Coronary artery (tissue), 2 donors: ENCODE results near the gene LTBP3.

Experiments used
- DNase-seq: peaks from one replicate; pipeline ENCODE4 v3.0.0-alpha.2; 2017; ENCODE audit warnings: low spot score
- H3K27ac ChIP-seq, 2 donors: fragments of 200-600 bp; sonication (generic); one replicate each; pipeline ENCODE4 v1.5.1; 2016 to 2019
- H3K4me3 ChIP-seq: fragments of 200-600 bp; sonication (generic); 2 replicates; pipeline ENCODE4 v1.5.1; 2016; ENCODE audit warnings: mild to moderate bottlenecking, moderate library complexity
- TF ChIP-seq, protein P1 (sequence below): fragments of 200-600 bp; sonication (generic); IDR thresholded peaks from one replicate; pipeline ENCODE4 v1.5.1; 2019; ENCODE audit warnings: antibody characterized with exemption

The LTBP3 gene

DNA sequence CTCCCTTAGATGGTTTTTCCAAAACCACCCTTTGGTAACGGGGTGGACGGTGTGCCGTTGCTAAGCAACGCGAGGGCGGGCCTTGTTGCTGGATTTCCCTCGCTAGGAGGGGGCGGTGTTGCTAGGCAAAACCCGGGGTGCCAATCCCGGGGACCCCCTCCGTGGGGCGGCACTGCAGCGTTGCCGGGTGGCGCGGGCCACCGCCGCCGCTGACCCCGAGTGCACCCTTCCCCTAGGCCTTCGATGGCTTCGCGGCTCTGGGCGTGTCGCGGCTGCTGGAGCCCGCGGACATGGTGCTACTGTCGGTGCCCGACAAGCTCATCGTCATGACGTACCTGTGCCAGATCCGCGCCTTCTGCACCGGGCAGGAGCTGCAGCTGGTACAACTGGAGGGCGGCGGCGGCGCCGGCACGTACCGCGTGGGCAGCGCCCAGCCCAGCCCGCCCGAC, 26.6 kb upstream of the LTBP3 start:
- no peak overlapping the region for H3K4me3 ChIP-seq
- TF ChIP-seq, protein P1, sequence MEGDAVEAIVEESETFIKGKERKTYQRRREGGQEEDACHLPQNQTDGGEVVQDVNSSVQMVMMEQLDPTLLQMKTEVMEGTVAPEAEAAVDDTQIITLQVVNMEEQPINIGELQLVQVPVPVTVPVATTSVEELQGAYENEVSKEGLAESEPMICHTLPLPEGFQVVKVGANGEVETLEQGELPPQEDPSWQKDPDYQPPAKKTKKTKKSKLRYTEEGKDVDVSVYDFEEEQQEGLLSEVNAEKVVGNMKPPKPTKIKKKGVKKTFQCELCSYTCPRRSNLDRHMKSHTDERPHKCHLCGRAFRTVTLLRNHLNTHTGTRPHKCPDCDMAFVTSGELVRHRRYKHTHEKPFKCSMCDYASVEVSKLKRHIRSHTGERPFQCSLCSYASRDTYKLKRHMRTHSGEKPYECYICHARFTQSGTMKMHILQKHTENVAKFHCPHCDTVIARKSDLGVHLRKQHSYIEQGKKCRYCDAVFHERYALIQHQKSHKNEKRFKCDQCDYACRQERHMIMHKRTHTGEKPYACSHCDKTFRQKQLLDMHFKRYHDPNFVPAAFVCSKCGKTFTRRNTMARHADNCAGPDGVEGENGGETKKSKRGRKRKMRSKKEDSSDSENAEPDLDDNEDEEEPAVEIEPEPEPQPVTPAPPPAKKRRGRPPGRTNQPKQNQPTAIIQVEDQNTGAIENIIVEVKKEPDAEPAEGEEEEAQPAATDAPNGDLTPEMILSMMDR, result no peak
- no peak for DNase-seq
- H3K27ac ChIP-seq, result peak overlapping the region in 1 of 2 donors; percentile 91

DNA sequence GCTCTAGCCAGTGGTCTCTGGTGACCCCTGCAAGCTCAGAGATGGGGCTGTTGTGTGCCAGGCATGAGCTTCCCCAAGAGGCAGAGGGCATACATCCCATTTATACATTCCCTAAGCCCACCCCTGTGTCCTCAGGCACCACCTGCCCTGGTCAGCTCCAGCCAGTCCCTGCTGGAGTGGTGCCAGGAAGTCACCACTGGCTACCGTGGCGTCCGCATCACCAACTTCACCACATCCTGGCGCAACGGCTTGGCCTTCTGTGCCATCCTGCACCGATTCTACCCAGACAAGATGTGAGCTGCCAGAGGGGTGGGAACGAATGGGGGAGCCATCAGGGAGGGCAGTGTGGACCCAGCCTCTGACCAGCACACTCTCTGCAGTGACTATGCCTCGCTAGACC, 25.9 kb upstream of the LTBP3 start:
- TF ChIP-seq, protein P1, result no peak
- DNase-seq, result no peak
- Histone ChIP-seq H3K27ac (peak overlapping the region in 1 of 2 donors; percentile 25), H3K4me3 (no peak overlapping the region)

DNA sequence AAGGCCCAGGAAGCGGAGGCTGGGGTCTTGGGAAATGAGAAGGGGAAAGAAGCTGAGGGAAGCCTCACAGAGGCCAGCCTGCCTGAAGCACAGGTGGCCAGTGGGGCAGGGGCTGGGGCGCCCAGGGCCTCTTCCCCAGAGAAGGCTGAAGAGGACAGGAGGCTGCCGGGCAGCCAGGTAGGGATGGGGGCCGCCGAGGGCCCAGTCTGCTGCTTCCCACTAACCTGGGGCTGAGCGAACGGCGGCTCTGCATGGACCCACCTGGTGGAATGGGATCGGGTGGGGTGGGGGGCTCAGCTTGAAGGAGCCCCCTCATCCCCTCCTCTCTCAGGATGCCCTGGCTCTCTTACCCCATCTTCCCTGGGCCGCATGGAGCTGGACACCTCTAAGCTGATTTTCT, 25.4 kb upstream of the LTBP3 start:
- DNase-seq, result no peak
- Histone ChIP-seq H3K4me3 (no peak overlapping the region), H3K27ac (peak overlapping the region in 1 of 2 donors; percentile 25)
- TF ChIP-seq, protein P1, result no peak

DNA sequence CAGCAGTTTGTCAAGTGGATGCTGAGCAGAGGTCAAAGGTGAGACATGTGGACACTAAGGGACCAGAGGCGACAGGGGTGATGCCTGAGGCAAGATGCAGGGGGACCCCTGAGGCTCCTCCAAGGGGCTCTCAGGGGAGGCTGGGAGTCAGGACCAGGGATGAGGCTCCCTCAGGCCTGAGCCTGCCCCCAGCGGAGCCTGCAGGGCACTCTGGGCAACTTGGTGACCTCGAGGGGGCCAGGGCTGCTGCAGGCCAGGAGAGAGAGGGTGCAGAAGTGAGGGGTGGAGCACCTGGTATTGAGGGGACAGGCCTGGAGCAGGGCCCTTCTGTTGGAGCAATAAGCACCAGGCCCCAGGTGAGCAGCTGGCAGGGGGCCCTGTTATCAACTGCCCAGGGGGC, 23.8 kb upstream of the LTBP3 start:
- Histone ChIP-seq H3K4me3 (no peak overlapping the region), H3K27ac (peak overlapping the region; percentile 13 to 33)
- DNase-seq, result no peak
- TF ChIP-seq, protein P1, result no peak

DNA sequence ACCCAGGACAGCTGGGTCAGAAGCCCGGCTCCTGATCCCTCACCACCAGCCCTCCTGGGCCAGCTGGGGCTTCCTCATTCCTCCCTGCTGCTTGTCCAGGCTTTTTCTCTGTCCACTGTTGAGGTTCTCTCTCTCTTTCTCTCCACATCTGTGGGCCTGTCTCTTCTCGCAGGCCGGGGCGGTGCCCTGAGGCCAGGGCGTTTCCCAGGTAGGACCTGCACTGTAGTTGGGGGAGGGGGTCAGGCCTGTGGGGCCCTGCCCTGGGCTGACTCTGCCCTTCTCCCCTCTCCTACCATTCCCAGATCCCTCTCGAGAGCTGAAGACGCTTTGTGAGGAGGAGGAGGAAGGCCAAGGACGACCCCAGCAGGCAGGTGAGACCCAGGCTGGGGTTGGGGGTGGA, 22.6 kb upstream of the LTBP3 start:
- Histone ChIP-seq H3K4me3 (no peak overlapping the region), H3K27ac (peak overlapping the region; percentile 15 to 33)
- no peak for DNase-seq
- TF ChIP-seq, protein P1, result no peak

DNA sequence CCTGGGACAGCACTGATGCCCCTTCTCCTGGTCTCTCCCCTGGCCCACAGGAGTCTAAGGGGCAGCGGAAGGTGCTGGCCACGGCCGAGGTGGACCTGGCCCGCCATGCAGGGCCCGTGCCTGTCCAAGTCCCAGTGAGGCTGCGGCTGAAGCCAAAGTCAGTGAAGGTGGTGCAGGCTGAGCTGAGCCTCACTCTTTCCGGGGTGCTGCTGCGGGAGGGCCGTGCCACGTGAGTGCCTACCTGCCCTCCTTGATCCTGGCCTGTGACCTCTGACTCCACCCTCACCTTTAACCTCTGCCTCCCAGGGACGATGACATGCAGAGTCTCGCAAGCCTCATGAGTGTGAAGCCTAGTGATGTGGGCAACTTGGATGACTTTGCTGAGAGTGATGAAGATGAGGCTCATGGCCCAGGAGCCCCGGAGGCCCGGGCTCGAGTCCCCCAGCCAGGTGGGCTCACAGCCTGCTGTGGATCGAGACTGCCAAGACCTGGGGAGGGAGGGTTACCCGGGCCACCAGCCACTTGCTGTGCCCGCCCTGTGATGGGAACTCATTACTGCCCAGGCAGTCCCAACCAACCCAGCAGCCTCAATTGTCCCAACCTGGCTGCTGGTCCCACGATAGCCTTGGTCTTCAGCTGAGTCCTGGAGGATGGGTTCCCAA, 22.0 kb upstream of the LTBP3 start:
- DNase-seq, result no peak
- Histone ChIP-seq H3K27ac (peak overlapping the region; percentile 15 to 33), H3K4me3 (no peak overlapping the region)
- TF ChIP-seq, protein P1, result no peak

DNA sequence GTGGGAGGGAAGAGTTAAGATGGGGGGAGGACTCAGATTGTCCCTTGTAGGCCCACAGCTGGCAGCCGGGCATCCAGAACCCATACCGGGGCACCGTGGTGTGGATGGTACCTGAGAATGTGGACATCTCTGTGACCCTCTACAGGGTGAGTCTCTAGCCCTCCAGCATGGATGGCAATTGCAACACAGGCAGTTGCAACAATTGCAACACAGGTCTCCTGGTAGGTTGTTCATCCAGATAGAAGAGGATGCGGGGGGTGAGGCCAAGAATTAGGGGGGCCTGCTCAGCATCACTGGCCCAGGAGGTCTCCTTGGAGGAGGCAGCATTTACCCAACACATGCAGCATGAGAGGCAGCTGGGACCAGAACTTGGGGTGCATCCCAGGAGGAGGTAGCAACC, 21.1 kb upstream of the LTBP3 start:
- H3K27ac ChIP-seq, result peak overlapping the region in 1 of 2 donors; percentile 100
- no peak overlapping the region for H3K4me3 ChIP-seq
- DNase-seq, result no peak
- TF ChIP-seq, protein P1, result no peak
